Prostate gland (tissue), 2 donors: ENCODE measurements around the gene MSH2. TPM values are rescaled to one million over a fixed set of nuclear protein-coding genes. Genes with fewer than 3 reads are reported as not detected.

Experiments
- DNase-seq: peaks from one replicate; pipeline ENCODE4 v3.0.0-alpha.2; 2019; ENCODE audit warnings: low spot score
- H3K27ac ChIP-seq, 2 donors: fragments of 200-600 bp; sonication (generic); 2 replicates each; pipeline ENCODE4 v1.5.1; 2017 to 2019
- H3K27me3 ChIP-seq: fragments of 200-600 bp; sonication (generic); replicated peaks from 2 replicates; pipeline ENCODE4 v1.5.1; 2019; ENCODE audit not compliant: insufficient read depth
- H3K36me3 ChIP-seq, 2 donors: fragments of 200-600 bp; sonication (generic); 1 replicate in 1 of 2; 2 replicates in 1 of 2; pipeline versions ENCODE4 v1.5.1 to v1.8.1; 2017 to 2019
- H3K4me1 ChIP-seq: fragments of 200-600 bp; sonication (generic); replicated peaks from 2 replicates; pipeline ENCODE4 v1.5.1; 2019
- H3K4me3 ChIP-seq, 2 donors: fragments of 200-600 bp; sonication (generic); 2 replicates each; pipeline ENCODE4 v1.5.1; 2017 to 2019
- H3K9me3 ChIP-seq: fragments of 200-600 bp; sonication (generic); 2 replicates; pipeline ENCODE4 v1.5.1; 2017
- POLR2A ChIP-seq: fragments of 450-650 bp; IDR thresholded peaks from one replicate; pipeline ENCODE4 v1.6.1; 2016; ENCODE audit warnings: antibody characterized with exemption, mild to moderate bottlenecking
- POLR2AphosphoS5 ChIP-seq: sonication (generic); formaldehyde crosslinking; IDR thresholded peaks from one replicate; pipeline ENCODE4 v1.6.1; 2017; ENCODE audit warnings: antibody characterized with exemption
- WGBS: methylation state at CpG from one replicate; pipeline ENCODE4 v1.1.5; 2018; 5-methylcytosine and 5-hydroxymethylcytosine counted together
- intact Hi-C: fragments of 100-400 bp; cut with DNase I; formaldehyde crosslinking; loops from one replicate; pipeline ENCODE4 v1.14.2; 2022
- total RNA-seq, 2 donors: library from RNA; depleted of rRNA; stranded (reverse); fragments of >200 nt; gene quantifications; one replicate each; pipeline ENCODE4 v1.1.0, GENCODE V29; 2016
- TF ChIP-seq, protein P1 (sequence below), 4 experiments: fragments of 200-600 bp in 2 of 4; fragments of 450-650 bp in 2 of 4; sonication (generic) in 2 of 4; IDR thresholded peaks; 1 replicate in 3 of 4; 2 replicates in 1 of 4; pipeline ENCODE4 v1.5.1; 2016 to 2019; ENCODE audit warnings: antibody characterized with exemption in 4 of 4, mild to moderate bottlenecking in 2 of 4, moderate library complexity in 2 of 4

Gene MSH2
- total RNA-seq, 2 donors from 2014 or later = 14.0 to 17.9 TPM

GRCh38 chr2:47509821-47510385, 106.9 kb downstream of the MSH2 start:
- TF ChIP-seq, protein P1, sequence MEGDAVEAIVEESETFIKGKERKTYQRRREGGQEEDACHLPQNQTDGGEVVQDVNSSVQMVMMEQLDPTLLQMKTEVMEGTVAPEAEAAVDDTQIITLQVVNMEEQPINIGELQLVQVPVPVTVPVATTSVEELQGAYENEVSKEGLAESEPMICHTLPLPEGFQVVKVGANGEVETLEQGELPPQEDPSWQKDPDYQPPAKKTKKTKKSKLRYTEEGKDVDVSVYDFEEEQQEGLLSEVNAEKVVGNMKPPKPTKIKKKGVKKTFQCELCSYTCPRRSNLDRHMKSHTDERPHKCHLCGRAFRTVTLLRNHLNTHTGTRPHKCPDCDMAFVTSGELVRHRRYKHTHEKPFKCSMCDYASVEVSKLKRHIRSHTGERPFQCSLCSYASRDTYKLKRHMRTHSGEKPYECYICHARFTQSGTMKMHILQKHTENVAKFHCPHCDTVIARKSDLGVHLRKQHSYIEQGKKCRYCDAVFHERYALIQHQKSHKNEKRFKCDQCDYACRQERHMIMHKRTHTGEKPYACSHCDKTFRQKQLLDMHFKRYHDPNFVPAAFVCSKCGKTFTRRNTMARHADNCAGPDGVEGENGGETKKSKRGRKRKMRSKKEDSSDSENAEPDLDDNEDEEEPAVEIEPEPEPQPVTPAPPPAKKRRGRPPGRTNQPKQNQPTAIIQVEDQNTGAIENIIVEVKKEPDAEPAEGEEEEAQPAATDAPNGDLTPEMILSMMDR (IDR thresholded peaks at IDR 0.05) = no peak
- no peak for TF ChIP-seq POLR2AphosphoS5
- TF ChIP-seq POLR2A = no peak
- H3K9me3 ChIP-seq = no peaks in the 10 kb centered on the region
- no peak for DNase-seq
- no peak overlapping the region for H3K27ac ChIP-seq
- 94% methylated on average over 6 of the region's 6 CpGs for WGBS
- H3K27me3 ChIP-seq = no peaks in the 10 kb centered on the region
- H3K4me1 ChIP-seq = no peaks in the 10 kb centered on the region
- H3K4me3 ChIP-seq = no peak overlapping the region
- H3K36me3 ChIP-seq = no peaks in the 10 kb centered on the region
- intact Hi-C loops = no loop called here

DNA sequence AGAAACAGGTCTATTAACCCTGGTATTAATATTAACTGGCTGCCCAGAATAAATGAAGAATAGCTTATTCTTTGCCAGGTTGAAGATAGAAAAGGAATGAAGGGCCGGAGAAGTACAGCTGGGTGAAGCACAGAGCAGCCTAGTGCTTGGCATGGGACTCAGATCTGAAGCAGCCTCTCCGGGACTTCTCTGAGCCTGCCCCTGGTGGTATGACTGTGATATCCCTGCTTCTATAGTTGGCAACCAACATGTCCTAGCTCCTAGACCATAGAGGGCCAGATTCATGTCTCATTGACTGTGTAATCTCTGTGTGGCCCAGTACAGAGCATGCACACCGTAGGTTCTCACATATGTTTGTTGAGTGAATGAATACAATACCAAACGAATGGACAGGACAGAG, 107.8 kb downstream of the MSH2 start:
- no peak for TF ChIP-seq POLR2A
- TF ChIP-seq, protein P1 (IDR thresholded peaks at IDR 0.05) = no peak
- no peak for TF ChIP-seq POLR2AphosphoS5
- 88% methylated on average over 4 of the region's 4 CpGs for WGBS
- Histone ChIP-seq H3K36me3 (no peaks in the 10 kb centered on the region), H3K9me3 (no peaks in the 10 kb centered on the region), H3K4me3 (no peak overlapping the region), H3K27me3 (no peaks in the 10 kb centered on the region), H3K4me1 (no peaks in the 10 kb centered on the region), H3K27ac (no peak overlapping the region)
- DNase-seq = no peak
- intact Hi-C loops = no loop called here

DNA sequence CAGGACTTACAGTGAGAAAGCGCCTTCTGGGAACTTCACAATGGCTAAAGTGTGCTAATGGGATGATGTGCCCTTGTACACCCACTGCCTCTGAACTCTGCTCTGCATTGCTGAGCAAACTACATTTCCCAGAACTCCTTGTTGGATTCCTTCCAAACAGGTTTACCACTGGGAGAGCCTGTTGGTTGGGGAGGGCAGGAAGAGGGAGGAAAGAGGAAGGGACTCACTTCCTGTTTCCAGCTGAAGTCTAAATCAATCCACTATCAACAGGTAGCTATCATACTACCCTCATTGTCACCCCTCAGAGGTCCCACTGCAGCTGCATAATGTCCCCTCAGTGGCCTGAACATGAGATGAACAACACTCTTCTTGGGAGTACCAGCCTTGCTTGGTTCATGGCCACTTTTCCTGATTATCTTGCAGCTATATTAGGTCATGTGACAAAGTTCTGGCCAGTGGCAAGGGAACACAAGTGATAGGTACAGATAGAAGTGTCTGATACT, 109.7 kb downstream of the MSH2 start:
- Histone ChIP-seq H3K4me3 (no peak overlapping the region), H3K27me3 (no peaks in the 10 kb centered on the region), H3K27ac (no peak overlapping the region), H3K9me3 (no peaks in the 10 kb centered on the region), H3K4me1 (no peaks in the 10 kb centered on the region), H3K36me3 (no peaks in the 10 kb centered on the region)
- WGBS = 94% methylated on average over 1 of the region's 1 CpG
- intact Hi-C loops = no loop called here
- TF ChIP-seq POLR2A (no peak), POLR2AphosphoS5 (no peak)
- TF ChIP-seq, protein P1 (IDR thresholded peaks at IDR 0.05) = no peak
- no peak for DNase-seq

GRCh38 chr2:47513981-47514520, 111.1 kb downstream of the MSH2 start:
- DNase-seq = no peak
- H3K27ac ChIP-seq = no peak overlapping the region
- intact Hi-C loops = no loop called here
- H3K36me3 ChIP-seq = no peaks in the 10 kb centered on the region
- no peak overlapping the region for H3K4me3 ChIP-seq
- no peaks in the 10 kb centered on the region for H3K4me1 ChIP-seq
- no peaks in the 10 kb centered on the region for H3K9me3 ChIP-seq
- TF ChIP-seq, protein P1 (IDR thresholded peaks at IDR 0.05) = no peak
- TF ChIP-seq POLR2A (no peak), POLR2AphosphoS5 (no peak)
- whole genome bisulfite sequencing = 93% methylated on average over 7 of the region's 7 CpGs
- no peaks in the 10 kb centered on the region for H3K27me3 ChIP-seq
